Nucleus accumbens (tissue), 56 donors: ENCODE data around the gene TBC1D20.
A peak's percentile ranks its signal among the peaks of the same experiment; 100 is the strongest.

ENCODE experiments used
- DNase-seq, 56 donors: peaks; one replicate each; lab custom pipeline; 2025; lab: John Stamatoyannopoulos, UW

Gene TBC1D20

GRCh38 chr20:421685-422250 is 40.6 kb downstream of the TBC1D20 start:
- no peak for DNase-seq

GRCh38 chr20:420721-421574 is 41.4 kb downstream of the TBC1D20 start:
- no peak for DNase-seq

GRCh38 chr20:420166-420620 is 42.1 kb downstream of the TBC1D20 start:
- no peak for DNase-seq

DNA sequence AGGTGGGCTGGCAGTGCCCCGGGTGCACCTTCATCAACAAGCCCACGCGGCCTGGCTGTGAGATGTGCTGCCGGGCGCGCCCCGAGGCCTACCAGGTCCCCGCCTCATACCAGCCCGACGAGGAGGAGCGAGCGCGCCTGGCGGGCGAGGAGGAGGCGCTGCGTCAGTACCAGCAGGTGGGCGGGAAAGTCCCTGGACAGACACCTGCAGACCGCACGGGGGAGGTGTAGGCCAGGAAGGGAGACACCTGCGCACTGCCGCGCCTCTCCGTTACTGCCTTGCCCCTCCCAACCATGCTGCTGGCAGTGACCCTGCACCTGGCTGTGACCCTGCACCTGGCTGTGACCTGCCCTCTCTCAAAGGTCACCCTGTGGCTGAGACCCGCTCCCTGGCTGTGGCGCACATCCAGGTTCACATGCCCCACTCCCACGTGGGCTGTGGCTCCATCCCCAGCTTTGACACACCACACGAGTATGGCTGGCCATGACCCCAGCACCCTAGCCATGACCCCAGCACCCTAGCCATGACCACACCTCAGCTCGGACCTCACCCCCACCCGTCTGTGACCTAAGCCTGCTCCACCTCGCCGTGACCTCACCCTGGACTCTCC is 42.7 kb downstream of the TBC1D20 start:
- DNase-seq, result no peak

- DNase-seq, result no peak
These were observed 43.4 kb downstream of the TBC1D20 start for GRCh38 chr20:418858-419365.

DNA sequence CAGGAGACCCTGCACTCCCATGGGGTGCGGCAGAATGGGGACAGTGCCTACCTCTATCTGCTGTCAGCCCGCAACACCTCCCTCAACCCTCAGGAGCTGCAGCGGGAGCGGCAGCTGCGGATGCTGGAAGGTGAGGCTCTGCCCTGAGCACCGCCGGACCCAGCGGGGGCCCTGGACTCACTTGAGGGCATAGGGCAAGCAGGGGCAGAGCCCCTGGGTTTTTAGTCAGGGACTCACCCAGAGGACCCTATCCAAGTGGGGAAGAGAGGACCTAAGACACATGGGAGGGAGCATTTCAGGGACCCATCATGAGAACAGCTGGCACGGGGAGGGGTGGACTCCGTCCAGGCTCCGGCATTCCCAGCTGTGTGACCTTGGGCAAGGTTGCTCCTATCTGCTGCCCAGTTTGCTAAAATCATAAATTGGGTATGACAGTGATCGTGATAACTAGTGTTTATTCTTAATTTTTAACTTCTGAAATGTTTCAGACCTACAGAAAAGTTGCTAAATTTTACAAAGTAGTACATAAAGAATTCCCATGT is 44.5 kb downstream of the TBC1D20 start:
- no peak for DNase-seq

DNA sequence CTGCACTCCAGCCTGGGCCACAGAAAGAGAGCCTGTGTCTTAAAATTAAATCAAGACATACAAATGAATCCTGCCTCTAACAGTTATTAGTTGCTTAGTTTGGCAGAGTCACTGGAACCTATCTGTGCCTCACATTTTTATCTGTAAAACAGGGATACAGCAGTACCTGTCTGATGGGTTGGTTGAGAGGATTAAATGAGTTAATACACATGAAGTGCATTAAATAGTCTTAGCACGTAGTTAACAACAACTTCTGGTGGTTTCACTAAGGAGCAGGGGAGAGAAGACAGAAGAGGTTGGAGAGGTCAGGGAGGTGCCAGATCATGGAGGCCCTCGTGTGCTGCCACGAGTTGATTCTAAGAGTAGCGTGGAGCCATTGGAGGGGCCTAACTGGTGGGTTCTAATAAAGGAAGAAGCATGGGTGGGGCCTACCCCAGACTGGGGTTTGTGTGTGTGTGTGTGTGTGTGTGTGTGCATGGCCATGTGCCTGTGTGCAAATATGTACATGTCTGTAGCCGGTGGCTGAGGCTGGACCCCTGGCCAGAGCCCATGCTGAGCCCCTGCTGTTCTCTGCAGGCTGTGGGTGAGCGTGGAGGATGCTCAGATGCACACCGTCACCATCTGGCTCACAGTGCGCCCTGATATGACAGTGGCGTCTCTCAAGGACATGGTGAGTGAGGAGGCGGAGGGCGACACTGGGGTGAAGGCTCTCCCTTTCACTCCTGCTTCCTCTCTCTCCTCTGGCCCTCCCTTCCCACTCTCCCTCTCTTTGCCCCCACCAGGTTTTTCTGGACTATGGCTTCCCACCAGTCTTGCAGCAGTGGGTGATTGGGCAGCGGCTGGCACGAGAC is 45.2 kb downstream of the TBC1D20 start:
- DNase-seq, result no peak

DNA sequence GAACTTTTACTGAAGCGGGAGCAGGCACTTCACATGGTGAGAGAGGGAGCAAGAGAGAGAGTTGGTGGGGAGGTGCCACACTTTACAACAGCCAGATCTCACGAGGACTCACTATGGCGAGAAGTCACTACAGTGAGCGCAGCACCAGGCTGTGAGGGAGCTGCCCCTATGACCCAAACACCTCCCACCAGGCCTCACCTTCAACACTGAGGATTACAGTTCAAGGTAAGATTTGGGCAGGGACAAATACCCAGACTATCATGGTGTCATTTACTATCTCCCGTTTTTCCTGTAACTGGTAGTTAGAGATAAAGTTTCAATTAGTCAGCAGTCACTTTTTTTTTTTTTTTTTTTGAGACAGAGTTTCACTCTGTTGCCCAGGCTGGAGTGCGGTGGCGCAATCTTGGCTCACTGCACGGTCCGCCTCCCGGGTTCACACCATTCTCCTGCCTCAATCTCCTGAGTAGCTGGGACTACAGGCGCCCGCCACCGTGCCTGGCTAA is 46.5 kb downstream of the TBC1D20 start:
- no peak for DNase-seq

GRCh38 chr20:414161-414560 is 48.2 kb downstream of the TBC1D20 start:
- no peak for DNase-seq

DNA sequence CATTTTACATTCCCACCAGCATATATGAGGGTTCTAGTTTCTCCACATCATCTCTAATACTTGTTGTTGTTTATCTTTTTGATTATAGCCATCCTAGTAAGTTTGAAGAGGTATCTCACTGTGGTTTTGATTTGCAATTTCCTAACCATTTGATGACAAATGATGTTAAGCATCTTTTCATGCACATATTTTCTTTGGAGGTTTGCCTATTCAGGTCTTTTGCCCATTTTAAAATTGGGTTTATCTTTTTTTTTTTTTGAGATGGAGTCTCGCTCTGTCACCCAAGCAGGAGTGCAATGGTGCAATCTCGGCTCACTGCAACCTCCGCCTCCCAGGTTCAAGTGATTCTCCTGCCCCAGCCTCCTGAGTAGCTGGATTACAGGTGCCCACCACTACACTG is 50.3 kb downstream of the TBC1D20 start:
- DNase-seq, result no peak

GRCh38 chr20:409697-410559 is 52.4 kb downstream of the TBC1D20 start:
- DNase-seq, result no peak

GRCh38 chr20:408843-409696 is 53.3 kb downstream of the TBC1D20 start:
- DNase-seq, result no peak

DNA sequence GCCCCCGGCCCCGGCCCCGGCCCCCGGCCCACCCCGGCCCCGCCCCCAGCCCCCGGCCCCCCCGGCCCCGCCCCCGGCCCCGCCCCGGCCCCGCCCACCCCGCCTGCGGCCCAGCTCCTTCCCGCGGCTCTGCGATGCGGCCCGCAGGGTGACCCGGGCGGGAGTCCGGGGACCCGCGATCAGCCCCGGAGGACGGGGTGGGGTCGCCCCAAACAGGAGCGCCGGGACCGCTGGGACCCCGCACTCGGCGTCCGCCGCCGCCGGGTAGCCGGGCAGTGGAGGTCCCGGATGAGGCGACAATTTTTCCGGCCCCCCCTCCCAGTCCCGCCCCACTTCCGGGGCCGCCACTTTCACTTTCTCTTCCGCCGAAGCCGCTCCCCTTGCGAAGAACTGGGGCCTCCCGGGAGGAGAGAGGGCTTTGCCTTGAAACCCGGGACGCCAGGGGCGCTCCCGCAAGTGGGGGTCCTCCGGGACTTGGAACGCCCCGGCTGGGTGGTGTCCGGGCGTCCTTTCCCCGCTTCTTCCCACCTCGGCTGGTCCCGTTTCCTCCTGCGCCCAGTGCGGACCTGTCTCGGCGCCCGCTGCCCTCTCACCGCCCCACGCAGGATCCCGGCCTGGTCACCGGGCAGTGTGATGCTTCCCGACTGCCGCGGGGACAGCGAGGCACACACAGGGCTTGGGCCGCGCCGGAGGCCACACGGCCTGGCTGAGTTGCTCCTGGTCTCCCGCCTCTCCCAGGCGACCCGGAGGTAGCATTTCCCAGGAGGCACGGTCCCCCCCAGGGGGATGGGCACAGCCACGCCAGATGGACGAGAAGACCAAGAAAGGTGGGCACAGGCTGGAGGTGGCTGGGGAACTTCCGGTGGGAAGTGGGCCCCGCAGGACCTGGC is 54.1 kb downstream of the TBC1D20 start, which contains the start of gene RBCK1:
Gene RBCK1, plus strand, starts transcription at position 347 of the 890 bp plus-strand sequence. Its CDS starts 459 bp downstream, at position 806.
- DNase-seq, result peak in 54 of 56 donors; percentile 22 to 90 (median 78)

GRCh38 chr20:407133-407952 is 55.0 kb downstream of the TBC1D20 start:
- peak in 41 of 56 donors; percentile 13 to 89 (median 71) for DNase-seq

GRCh38 chr20:406200-407132 is 55.9 kb downstream of the TBC1D20 start:
- no peak for DNase-seq
